ENCODE data around the gene CYTL1.
"Not testable (repeated sequence)": the region's sequence is repeated elsewhere in the genome, so short reads cannot be mapped to it uniquely, and the experiment has no call there.

CYTL1 gene

GRCh38 chr4:5019274-5019673 lies at the start of gene CYTL1:
TSS of gene CYTL1 (minus strand) at chr4:5019458. CDS start at chr4:5019445, 13 bp downstream.
- DNase-seq = no peak
- no peak within 1 kb of the TSS for H3K4me3 Mint-ChIP-seq
- peaks cover 4% of the 10 kb centered on the region for H3K9me3 Mint-ChIP-seq

DNA sequence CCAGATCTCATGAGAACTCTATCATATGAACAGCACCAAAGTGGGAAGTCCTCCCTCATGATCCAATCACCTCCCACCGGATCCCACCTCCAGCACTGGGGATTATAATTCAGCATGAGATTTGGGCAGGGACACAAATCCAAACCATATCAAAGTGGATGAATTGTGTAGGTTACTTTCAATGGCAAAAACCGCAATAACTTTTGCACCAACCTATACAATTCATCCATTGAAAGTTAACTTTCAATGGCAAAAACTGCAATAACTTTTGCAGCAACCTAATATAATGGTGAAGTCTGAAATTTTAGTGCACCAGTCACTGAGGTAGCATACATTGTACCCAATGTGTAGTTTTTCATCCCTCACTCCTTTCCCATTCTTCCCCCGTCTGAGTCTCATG lies 48.6 kb upstream of the CYTL1 start:
- H3K9me3 Mint-ChIP-seq = peaks cover 10% of the 10 kb centered on the region
- H3K27me3 Mint-ChIP-seq = peaks cover 2% of the 10 kb centered on the region
- no peak overlapping the region for H3K4me3 Mint-ChIP-seq
- ATAC-seq = no peak
- H3K36me3 Mint-ChIP-seq (ENCODE audit: low read depth) = no peaks in the 10 kb centered on the region
- H3K4me1 Mint-ChIP-seq = no peaks in the 10 kb centered on the region
- no peak for DNase-seq
- H3K27ac Mint-ChIP-seq = no peak overlapping the region

More at GRCh38 chr4:5019274-5019673, at the start of gene CYTL1:
- Mint-ChIP-seq H3K27ac (no peak within 1 kb of the TSS), H3K4me1 (peaks cover 2% of the 10 kb centered on the region), H3K27me3 (peaks cover 8% of the 10 kb centered on the region), H3K36me3 (ENCODE audit: low read depth) (no peaks in the 10 kb centered on the region)
- no peak for ATAC-seq

DNA sequence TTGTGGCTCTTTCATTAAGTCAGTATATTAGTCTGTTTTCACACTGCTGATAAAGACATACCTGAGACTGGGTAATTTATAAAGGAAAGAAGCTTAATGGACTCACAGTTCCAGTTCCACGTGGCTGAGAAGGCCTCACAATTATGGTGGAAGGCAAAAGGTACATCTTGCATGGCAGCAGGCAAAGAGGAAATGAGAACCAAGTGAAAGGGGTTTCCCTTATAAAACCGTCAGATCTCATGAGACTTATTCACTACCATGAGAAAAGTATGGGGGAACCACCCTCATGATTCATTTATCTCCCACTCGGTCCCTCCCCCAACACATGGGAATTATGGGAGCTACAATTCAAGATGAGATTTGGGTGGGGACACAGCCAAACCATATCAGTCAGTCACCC lies 47.7 kb upstream of the CYTL1 start:
- not testable (repeated sequence) for ATAC-seq; H3K4me3 Mint-ChIP-seq; H3K27ac Mint-ChIP-seq; H3K27me3 Mint-ChIP-seq; H3K36me3 Mint-ChIP-seq (ENCODE audit: low read depth); H3K4me1 Mint-ChIP-seq; DNase-seq
- peaks cover 10% of the 10 kb centered on the region for H3K9me3 Mint-ChIP-seq

- ATAC-seq = no peak
- Mint-ChIP-seq H3K27ac (no peak overlapping the region), H3K36me3 (ENCODE audit: low read depth) (no peaks in the 10 kb centered on the region), H3K9me3 (peaks cover 10% of the 10 kb centered on the region), H3K4me1 (no peaks in the 10 kb centered on the region), H3K27me3 (peaks cover 2% of the 10 kb centered on the region), H3K4me3 (no peak overlapping the region)
- DNase-seq = no peak
These were observed 46.8 kb upstream of the CYTL1 start for GRCh38 chr4:5066101-5066500.

- Mint-ChIP-seq H3K4me1 (peaks cover 11% of the 10 kb centered on the region), H3K9me3 (no peaks in the 10 kb centered on the region), H3K27me3 (peaks cover 25% of the 10 kb centered on the region), H3K36me3 (ENCODE audit: low read depth) (no peaks in the 10 kb centered on the region), H3K4me3 (no peak overlapping the region), H3K27ac (no peak overlapping the region)
- DNase-seq (no peak), ATAC-seq (no peak)
These were observed 36.2 kb upstream of the CYTL1 start for GRCh38 chr4:5055411-5055810.

GRCh38 chr4:5054532-5054931 lies 35.3 kb upstream of the CYTL1 start:
- no peak for ATAC-seq
- Mint-ChIP-seq H3K27ac (no peak overlapping the region), H3K36me3 (ENCODE audit: low read depth) (no peaks in the 10 kb centered on the region), H3K9me3 (no peaks in the 10 kb centered on the region), H3K4me3 (no peak overlapping the region), H3K27me3 (peaks cover 30% of the 10 kb centered on the region), H3K4me1 (peaks cover 13% of the 10 kb centered on the region)
- DNase-seq = no peak

- peaks cover 13% of the 10 kb centered on the region for H3K4me1 Mint-ChIP-seq
- H3K27me3 Mint-ChIP-seq = peaks cover 36% of the 10 kb centered on the region
- DNase-seq = no peak
- no peaks in the 10 kb centered on the region for H3K36me3 Mint-ChIP-seq (ENCODE audit: low read depth)
- ATAC-seq = no peak
- H3K9me3 Mint-ChIP-seq = no peaks in the 10 kb centered on the region
- H3K4me3 Mint-ChIP-seq = no peak overlapping the region
- no peak overlapping the region for H3K27ac Mint-ChIP-seq
These were observed 33.6 kb upstream of the CYTL1 start for GRCh38 chr4:5052726-5053425.

DNA sequence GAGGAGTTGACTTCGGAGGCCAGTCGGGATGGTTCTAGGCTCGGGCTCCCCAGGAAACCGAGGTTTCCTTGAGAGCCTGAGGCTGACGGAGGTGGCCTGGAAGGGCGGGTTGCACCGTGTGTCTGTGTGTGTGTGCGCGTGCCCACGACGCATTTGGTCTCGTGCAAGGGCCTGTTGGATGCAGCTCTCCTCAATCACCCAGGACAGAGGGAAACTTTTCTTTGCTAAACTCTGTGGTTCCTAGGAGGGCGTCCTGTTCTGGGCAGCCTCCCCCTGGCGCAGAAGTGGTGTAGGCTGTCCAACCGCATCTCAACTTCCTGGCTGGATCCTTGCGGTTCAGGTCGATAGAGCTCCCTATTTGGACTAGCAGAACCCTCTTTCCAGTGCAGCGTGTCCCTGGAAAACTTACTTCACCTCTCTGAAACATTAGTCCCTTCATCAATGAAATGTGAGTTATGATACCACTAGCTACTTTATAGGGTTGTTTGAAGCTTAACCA lies 33.0 kb upstream of the CYTL1 start:
- Mint-ChIP-seq H3K4me1 (peaks cover 13% of the 10 kb centered on the region), H3K36me3 (ENCODE audit: low read depth) (no peaks in the 10 kb centered on the region), H3K27ac (no peak overlapping the region), H3K9me3 (no peaks in the 10 kb centered on the region), H3K27me3 (peaks cover 38% of the 10 kb centered on the region), H3K4me3 (no peak overlapping the region)
- ATAC-seq (no peak), DNase-seq (no peak)

DNA sequence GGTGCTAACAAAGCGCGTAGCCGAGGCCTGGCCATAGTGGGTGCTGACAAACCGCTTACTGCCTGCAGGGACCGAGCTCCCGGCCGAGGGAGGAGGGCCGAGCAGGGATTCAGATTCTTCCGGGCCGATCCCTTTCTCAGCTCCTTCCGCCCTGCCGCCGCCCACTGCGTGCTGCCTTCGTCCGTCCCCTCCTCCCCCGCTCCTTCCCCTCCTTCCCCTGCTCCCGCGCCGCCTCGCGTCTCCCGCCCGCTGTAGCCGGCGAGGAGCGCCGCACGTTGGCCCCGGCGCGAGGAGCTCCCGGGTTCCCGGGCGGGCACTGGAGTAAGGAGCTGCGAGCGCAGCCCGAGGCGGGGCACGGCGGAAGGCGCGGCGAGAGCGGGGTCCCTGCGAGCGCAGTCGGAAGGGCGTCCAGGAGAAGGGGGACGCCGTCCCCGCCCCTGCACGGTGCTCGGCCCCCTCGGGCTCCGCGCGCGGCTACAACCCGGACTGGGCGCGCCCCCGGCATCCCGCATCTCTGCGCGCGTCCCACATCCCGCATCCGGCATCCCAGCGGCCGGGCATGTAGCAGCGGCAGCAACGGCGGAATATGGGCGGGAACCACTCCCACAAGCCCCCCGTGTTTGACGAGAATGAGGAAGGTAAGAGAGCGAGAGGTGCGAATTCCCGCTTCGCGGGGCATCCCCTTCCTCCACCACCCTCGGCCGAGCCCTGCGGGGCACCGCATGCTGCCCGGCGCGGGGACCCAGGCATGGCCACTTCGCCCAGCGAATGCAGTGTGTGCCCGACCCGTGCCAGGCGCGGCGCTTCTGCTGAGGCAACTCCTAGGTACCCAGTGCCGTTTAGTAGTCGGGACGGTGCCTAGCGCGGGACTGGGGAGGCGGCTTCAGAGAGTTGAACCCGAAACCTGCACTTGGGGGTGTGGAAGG lies 32.3 kb upstream of the CYTL1 start, which contains the start of gene STK32B:
Gene STK32B (plus strand): TSS at position 203 of the 926 bp plus-strand sequence.
- Mint-ChIP-seq H3K27me3 (peaks cover 38% of the 10 kb centered on the region), H3K27ac (no peak within 1 kb of the TSS)
- DNase-seq = peak; percentile 16

GRCh38 chr4:5050520-5051277 lies 31.4 kb upstream of the CYTL1 start:
- ATAC-seq (peak; percentile 35), DNase-seq (peak; percentile 41)
- Mint-ChIP-seq H3K4me1 (peaks cover 13% of the 10 kb centered on the region), H3K9me3 (no peaks in the 10 kb centered on the region), H3K36me3 (ENCODE audit: low read depth) (no peaks in the 10 kb centered on the region), H3K4me3 (peak overlapping the region; percentile 74), H3K27me3 (peaks cover 42% of the 10 kb centered on the region), H3K27ac (no peak overlapping the region)

More for the DNA sequence above, 32.3 kb upstream of the CYTL1 start, which contains the start of gene STK32B:
- ATAC-seq = peak; percentile 33
- Mint-ChIP-seq H3K4me1 (peaks cover 13% of the 10 kb centered on the region), H3K4me3 (peak within 1 kb of the TSS; percentile 74), H3K9me3 (no peaks in the 10 kb centered on the region), H3K36me3 (ENCODE audit: low read depth) (no peaks in the 10 kb centered on the region)

DNA sequence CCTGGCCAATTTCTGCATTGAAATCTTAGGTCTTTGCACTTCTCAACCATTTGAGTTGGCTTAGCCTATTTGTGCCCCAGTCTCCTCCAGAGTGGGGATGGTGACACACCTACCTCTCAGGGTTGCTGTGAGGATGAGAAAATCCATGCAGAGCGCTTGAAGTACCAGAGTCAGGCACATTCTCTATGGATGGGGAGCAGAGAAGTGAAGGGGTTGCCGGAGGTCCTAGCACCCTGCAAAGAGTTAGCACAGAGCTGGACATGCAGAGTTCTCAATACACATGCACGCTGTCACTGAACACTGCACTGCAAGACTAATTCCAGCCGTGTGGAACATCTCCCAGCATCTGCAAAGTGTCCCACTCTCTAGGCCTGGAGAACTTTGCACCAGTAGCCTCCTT lies 29.5 kb upstream of the CYTL1 start:
- ATAC-seq (no peak), DNase-seq (no peak)
- Mint-ChIP-seq H3K9me3 (no peaks in the 10 kb centered on the region), H3K4me1 (peaks cover 24% of the 10 kb centered on the region), H3K36me3 (ENCODE audit: low read depth) (no peaks in the 10 kb centered on the region), H3K27me3 (peaks cover 56% of the 10 kb centered on the region), H3K4me3 (no peak overlapping the region), H3K27ac (no peak overlapping the region)

- Mint-ChIP-seq H3K36me3 (ENCODE audit: low read depth) (no peaks in the 10 kb centered on the region), H3K27me3 (peaks cover 27% of the 10 kb centered on the region)
- ATAC-seq = no peak
These were observed 25.8 kb upstream of the CYTL1 start for GRCh38 chr4:5045097-5045496.

DNA sequence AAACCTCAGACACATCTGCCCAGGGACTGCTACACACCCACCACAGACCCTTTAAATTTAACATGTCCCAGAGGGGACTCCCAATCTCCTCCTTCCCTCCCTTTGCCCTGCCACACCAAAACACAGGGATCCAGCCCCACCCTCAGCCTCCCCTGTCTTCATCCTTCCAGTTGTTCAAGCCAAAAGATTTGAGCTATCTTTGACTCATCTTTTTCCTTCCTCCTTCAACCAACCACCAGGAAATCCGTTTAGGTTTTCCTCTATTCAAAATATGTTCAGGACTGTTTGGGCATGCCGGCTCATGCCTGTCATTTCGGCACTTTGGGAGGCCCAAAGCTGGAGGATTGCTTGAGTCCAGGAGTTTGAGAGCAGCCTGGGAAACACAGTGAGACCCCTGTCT lies 25.1 kb upstream of the CYTL1 start:
- H3K27ac Mint-ChIP-seq = no peak overlapping the region
- no peaks in the 10 kb centered on the region for H3K36me3 Mint-ChIP-seq (ENCODE audit: low read depth)
- peaks cover 11% of the 10 kb centered on the region for H3K4me1 Mint-ChIP-seq
- no peak overlapping the region for H3K4me3 Mint-ChIP-seq
- peaks cover 25% of the 10 kb centered on the region for H3K27me3 Mint-ChIP-seq
- ATAC-seq (no peak), DNase-seq (no peak)
- no peaks in the 10 kb centered on the region for H3K9me3 Mint-ChIP-seq

More at GRCh38 chr4:5045097-5045496, 25.8 kb upstream of the CYTL1 start:
- Mint-ChIP-seq H3K4me1 (peaks cover 11% of the 10 kb centered on the region), H3K27ac (no peak overlapping the region), H3K4me3 (no peak overlapping the region), H3K9me3 (no peaks in the 10 kb centered on the region)
- no peak for DNase-seq

- no peak overlapping the region for H3K4me3 Mint-ChIP-seq
- DNase-seq = no peak
These were observed 24.3 kb upstream of the CYTL1 start for GRCh38 chr4:5043579-5043978.

More at GRCh38 chr4:5043579-5043978, 24.3 kb upstream of the CYTL1 start:
- H3K9me3 Mint-ChIP-seq = no peaks in the 10 kb centered on the region
- no peak for ATAC-seq
- H3K36me3 Mint-ChIP-seq (ENCODE audit: low read depth) = no peaks in the 10 kb centered on the region
- peaks cover 21% of the 10 kb centered on the region for H3K27me3 Mint-ChIP-seq
- H3K27ac Mint-ChIP-seq = no peak overlapping the region
- peaks cover 11% of the 10 kb centered on the region for H3K4me1 Mint-ChIP-seq

Data from activated naive CD8-positive, alpha-beta T cell treated with anti-CD3 and anti-CD28 coated beads, Interleukin-2, amount 50 U/mL, for 24 hours (primary cell).